ENCODE data around the gene RAC3.

GRCh38 chr17:82028966-82029365 lies 2.5 kb upstream of the RAC3 start:
- TF ChIP-seq CTCF (IDR thresholded peaks at IDR 0.05 in 8 of 11, conservative IDR thresholded peaks at IDR 0.05 in 3 of 11) = no peak
- TF ChIP-seq POLR2AphosphoS5 (IDR thresholded peaks at IDR 0.05) = no peak
- no peak for TF ChIP-seq POLR2A (IDR thresholded peaks at IDR 0.05)
